NCI-H345 treated with DMSO at 0.1 percent for 48 hours (cell line): ENCODE results near the gene VWF.

Experiments
- DNase-seq: peaks from one replicate; lab custom pipeline; 2025; ENCODE audit not compliant: unreplicated experiment; lab: John Stamatoyannopoulos, UW

The VWF gene

DNA sequence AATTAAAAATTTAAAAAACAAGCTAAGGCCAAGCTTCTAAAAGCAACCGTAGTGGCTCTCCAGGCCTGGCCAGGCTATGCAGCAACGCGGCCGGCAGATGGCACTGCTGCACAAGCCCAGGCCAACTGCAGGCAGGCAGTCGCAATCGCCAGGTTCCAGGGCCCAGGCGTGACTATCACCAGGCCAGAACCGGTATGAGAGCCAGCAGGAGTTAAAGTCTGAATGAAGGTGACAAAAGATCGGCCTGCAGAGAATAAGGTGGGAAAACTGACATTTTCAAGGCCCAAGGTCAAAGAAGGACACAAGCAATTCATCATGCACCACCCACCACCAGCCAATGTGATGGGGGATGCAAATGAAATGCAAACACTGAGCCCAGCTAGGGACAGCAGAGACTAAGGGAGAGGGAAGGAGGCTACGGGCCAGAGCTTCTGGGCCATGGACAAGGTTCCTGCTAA is 135.8 kb downstream of the VWF start:
- DNase-seq, result peak; percentile 56

DNA sequence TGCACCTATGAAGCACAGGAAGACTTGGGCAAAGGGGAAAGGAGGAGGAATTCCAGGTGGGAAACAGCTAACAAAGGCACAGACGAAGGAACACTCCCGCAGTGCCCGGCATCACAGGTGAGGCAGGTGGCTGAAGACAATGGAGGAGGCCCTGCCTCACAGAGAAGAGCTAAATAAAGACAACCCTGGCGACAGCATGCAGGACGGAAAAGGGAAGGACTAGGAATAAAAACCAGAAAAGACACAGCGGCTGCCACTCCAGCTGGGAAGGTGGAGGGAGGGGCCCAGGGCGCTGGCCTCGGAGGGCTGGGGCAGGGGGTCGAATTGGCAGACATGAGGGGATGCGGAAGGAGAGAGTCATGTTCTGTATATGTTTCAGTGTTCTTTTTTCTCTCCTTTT is 136.4 kb downstream of the VWF start:
- DNase-seq, result peak; percentile 44

DNA sequence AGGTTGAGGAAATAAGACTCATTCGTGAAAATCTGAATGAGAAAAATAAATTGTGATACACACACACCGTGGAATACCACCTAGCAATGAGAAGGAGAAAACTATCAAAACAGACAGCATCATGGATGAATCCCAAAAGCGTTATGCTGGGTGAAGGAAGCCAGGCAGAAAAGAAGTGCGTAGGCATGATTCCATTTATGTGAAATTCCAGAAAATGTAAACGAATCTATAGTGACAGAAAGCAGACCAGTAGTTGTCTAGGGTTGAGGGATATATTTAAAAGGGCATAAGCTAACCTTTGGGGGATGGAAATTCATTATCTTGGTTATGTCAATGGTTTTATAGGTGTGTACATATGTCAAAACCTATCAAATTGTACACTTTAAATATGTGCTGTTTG is 136.9 kb downstream of the VWF start:
- DNase-seq, result no peak

DNA sequence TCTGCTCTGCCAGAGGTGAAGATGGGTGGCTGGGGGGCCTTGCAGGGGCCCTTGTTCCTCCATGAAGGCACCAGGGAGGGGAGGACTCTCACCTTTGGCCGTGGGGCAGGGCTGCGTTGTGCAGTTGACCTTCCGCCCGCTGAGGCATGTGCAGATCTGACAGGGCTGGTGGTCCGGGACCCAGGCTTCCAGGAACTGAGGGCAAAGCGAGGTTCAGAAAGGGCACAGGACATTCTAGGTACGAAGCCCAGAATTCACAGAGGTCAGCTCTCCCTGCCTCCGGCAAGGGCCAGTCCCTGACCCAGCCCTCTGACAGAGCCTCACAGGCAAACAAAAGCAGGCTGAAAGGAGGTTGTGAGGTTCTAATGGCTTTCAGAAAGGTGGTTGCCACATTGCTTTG is 139.0 kb downstream of the VWF start:
- DNase-seq, result no peak

DNA sequence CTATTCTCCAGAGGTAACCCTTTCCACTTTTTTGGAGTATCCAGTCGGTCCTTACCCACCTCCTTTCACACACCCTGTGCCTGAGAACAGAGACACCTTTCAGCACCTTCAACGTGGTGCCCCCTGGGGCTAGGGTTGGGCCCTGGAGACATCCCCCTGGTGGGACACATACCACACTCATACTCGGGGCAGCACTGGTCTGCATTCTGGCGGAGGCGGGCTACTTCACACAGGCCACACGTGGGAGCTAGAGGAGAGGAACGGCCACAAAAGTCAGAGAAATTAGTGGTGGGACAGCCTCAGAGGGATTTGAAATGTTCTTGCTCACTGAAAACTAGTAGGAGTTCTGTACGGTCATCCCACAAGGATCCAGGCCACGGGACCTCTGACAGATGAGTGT is 139.6 kb downstream of the VWF start:
- no peak for DNase-seq

DNA sequence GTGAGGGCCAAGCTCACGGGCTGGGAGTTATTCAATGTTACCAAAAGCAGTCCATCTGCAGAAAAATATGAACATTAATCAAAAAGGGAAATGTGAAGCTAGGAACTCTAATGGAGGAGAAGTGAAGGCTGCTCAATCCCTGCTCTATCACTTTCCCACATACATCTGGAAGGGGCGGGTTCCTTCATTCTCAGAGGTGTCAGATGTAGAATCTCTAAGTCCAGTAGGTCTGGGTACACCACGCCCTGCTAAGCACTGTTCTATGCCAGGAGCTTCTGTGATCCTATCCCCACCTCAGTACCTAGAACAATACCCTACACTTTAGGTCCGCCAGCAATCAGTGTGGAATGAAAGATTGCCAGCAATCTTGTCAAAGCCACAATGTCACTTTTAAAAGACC is 142.4 kb downstream of the VWF start:
- no peak for DNase-seq

DNA sequence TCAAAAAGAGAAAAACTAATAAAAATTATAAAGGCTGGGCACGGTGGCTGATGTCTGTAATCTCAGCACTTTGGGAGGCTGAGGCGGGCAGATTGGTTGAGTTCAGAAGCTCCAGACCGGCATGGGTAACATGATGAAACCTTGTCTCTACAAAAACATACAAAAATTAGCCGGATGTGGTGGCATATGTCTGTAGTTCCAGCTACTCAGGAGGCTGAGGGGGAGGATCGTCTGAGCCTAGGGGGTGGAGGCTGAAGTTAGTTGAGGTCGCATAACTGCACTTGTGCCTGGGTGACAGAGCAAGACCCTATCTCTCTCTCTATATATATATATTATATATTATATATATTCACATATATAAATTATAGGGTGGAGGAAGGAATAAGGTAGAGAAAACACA is 146.9 kb downstream of the VWF start:
- DNase-seq, result no peak

DNA sequence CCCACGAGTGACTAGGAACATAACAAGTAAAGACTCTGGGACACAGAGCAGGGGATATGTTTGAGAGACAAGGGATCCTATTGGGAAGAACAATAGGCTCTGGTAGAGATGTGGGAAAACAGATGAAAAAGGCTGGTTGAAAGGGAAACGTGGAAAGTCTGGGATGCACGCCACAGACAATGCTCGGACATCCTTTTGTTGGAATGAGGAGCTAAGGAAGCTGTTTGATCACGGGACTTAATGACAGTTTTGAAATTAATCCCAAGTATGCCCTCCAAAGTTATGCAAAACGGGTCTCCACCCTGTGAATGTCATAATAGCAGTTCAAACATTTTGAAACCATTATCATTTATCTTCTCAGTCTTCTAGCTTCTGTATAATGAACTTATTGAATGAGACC is 147.8 kb downstream of the VWF start:
- DNase-seq, result no peak

DNA sequence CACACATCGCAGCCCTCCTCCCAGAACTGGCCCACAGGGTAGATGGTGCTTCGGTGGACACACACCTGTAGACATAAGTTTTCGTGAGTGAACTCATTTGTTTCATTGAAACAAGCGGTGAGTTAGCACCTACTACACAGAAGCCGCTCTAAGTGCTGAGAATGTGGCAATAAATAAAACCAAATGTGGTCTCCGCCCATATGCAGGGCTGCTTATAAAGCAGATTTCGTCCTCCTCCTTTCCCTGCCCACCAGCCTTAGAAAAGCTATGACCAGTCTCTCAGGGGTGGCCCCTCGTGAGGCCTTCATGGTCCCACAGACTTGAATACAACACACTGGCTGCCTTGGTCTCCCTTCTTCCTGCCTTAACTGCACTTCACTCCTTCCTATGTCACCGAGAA is 148.3 kb downstream of the VWF start:
- no peak for DNase-seq

DNA sequence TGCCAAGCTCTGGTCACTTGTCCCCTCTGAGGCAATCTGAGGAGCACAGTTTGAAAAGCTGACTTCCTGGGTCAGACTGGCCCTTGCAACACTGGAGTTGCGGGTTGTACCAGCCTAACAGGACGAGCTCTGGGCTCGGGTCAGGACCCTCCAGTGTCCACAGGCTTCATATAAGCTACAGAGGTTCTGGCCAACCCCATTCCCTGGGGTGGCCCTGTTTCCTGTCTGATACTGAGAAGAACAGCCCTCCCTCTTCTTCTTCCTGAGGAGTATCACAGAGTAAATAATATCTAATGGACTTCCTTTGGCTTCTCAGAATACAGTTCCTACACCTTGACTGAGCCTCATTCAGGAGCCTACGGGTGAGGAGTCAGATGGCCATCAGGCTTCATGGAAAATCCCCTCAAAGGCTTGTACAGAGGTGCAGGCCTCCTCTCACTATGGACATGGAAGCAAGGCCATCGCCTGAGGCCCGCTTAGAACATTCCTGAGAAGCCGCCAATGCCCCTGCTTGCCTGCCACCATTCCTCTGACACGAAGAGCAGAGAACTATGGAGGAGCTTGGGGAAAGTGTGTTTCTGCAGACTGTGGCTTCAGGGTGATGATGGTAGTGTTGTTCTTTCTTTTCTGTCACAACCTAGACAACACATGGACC is 150.9 kb downstream of the VWF start:
- no peak for DNase-seq

DNA sequence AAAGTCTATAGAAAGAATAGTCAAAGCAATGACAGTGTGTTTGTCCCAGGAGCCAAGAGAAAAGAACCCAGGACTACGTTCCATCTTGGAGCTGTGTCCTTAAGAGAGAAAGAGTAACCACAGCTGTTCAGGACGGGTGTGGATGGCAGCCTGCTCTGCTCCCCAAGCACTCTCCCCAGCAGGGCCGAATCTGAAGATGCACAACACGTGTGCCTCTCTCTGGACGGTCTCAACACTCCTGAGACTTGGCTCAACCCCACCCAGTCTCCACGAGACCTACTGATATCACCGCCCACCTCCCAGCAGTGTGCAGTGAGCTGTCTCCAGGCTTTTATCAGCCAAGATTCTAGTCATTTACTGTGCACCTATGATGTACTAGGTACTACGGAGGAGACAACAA is 152.1 kb downstream of the VWF start:
- DNase-seq, result no peak

DNA sequence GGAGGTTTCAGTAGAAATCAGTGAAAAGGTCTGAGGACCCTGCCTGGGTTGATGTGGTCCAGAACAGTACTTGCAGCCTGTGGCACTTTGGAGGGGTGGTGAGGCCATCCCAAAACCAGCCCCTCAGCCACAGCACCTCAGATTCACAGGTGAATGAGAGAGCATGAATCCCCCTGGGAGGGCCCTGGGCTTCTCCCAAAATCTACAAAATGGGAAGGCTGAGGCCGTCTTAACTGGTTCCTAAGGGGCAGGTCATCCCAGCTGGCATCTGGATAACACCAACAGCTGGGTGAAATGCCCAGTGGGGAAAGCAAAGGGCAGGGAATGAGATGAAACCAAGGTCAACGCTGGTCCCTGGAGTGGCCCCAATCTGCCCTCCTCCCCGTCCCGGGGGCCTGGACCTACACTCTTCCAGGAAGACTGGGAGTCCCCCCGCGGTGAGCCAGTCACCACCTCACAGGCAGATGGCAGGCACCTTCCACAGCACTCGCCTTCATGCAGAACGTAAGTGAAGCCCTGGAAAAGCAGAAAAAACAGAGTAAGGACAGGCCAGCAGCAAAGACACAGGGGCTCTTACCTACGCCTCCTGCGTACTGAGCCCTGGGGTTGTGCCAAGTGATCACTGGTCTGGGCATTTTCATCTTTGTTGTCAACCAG is 153.1 kb downstream of the VWF start:
- no peak for DNase-seq

DNA sequence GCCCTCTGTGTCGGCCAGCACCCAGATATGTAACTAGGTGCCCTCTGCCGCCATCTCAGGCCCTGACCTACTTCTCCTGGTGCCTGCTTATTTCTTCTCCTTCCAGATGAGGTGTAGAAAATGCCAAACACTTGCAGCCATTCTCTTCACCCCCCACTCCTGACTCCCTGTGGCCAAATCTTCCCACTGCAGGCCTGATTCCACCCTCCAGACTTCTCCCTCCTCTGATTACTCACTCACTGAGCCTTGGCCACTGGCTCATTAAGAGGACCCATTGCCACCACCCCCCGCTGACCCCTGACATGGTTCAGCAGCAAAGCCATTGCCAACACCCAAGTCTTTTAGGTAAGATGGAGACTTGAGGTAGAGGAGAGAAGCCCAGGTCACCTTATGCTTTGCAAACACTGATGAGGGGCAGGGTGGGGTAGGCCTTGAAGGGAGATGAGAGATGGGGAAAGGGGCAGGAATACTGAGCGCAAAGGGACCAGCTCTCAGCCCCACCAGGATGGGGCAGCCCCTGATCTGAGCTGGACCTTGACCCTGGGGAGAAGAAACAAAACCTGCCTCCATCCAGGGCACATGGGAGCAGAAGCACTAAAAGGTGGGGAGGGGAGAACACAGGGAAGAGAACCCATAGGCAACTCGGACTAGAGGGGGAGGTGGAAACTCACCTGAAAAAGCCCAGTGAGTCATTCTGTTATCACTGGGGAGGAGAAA is 154.3 kb downstream of the VWF start:
- no peak for DNase-seq

DNA sequence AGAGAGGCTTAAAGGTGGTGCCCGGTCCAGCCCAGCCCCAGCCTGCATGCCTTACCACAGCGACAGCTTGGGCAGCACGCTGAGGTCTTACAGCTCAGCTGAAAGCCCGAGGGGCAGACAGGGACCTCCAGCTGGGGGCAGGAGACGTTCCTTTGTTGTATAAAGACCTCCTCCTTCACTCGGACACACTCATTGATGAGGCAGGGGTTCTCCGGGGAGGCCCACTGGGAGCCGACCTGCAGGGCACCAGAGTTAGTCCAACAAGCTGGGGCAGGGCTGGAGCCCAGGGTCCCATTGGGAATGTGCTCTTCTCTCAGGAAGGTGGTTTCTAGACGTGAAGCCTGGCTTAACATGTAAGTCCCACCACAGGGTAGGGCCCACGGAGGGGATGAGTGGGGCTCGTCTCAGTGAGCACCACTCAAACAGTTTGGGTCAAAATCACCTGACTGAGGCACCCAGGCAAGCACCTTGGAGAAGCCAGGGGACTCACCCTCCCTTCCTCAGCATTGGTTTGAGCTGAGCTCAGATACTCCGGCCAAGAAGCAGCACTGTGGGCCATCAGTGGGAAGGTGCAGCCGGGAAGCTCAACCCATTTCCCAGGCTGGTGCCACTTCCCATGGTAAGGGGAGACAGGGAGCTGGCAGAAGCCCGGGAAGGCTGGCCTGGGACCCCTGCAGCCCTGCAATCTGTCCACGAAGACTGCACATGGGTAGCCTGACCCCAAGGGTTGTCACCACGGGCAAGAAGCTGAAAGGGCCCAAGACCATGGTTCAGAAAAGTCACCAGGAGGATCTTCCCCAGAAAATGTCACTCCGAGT is 155.1 kb downstream of the VWF start:
- no peak for DNase-seq

DNA sequence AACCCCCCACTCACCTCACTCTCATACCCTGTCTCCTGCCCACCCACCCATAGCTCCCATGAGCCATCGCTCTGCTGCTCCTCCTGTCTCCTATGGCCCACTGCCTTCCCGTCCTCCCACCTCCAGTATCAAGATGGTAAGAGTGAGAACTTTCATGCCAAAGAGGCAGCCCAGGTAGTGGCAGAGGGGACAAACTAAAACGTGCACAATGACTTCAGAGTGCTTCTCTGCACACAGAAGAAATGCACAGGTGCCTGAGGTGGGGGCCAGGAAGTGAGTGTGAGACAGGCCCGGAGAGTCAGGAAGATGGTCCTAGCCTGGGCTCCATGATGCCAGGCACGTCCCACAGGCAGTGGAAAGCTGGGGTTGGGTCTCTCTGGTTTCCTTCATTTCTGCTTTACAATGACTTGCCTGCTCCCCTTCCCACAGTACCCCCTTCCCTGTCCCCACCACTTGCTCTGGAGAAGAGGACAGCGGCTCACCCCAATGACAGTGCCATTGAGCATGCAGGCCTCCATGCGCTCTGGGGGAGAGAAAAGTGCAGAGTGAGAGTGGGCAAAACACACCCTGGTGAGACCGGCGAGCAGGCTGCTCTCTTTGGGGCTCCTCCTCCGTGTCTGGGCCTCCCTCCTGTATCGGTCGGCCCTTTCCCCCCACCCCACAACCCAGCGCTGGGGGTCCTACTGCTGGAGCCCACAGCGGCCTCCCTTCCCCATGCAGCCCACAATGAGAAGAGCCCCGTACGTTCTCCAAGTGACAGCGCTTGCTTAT is 156.6 kb downstream of the VWF start:
- DNase-seq, result no peak

DNA sequence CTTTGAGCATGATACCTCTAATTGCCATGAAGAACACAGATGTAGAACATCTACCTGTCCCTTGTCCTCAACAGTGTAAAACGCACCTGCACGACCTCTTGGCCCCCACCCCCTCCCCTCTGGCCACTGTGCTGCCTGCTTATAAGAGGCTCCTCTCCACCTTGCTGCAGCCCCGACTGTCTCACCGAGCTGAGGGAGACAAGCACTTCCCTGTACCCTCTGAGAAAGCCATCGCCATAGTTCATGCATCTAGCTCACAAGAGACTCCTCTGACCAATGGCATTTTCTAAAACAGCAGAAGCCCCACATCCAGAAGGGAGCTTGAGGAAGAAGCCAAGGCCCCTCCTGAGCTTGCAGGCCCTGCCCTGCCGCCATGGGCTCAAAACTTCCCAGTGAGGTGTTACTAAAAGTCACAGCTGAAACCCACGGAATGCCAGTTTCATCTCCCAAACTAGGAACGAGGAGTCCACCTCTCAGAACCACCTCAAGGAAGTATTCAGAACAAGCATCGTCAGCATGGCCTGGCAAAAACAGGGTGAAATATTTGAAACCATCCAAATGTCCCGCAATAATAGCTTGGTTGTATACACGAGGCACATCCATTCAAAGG is 157.9 kb downstream of the VWF start:
- DNase-seq, result no peak

DNA sequence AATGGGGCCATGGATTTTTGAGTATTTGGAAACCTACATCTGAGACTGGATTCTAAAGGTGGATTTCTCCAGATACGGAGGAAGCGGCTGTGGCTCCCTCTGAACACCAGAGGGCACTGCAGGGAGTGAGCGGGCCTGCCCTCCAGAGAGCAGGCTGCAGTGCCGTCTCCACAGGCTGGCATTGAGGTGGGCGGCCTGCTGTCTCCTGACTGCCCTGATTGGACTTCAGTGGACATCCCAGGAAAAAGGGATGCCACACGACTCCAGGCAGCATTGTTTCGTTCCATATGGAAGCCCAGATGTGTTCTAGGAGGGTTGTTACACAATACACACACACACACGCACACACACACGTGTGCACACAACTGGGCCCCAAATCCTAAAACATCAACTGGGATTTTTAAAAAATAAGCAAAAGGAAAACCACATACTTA is 158.5 kb downstream of the VWF start:
- DNase-seq, result peak; percentile 27

DNA sequence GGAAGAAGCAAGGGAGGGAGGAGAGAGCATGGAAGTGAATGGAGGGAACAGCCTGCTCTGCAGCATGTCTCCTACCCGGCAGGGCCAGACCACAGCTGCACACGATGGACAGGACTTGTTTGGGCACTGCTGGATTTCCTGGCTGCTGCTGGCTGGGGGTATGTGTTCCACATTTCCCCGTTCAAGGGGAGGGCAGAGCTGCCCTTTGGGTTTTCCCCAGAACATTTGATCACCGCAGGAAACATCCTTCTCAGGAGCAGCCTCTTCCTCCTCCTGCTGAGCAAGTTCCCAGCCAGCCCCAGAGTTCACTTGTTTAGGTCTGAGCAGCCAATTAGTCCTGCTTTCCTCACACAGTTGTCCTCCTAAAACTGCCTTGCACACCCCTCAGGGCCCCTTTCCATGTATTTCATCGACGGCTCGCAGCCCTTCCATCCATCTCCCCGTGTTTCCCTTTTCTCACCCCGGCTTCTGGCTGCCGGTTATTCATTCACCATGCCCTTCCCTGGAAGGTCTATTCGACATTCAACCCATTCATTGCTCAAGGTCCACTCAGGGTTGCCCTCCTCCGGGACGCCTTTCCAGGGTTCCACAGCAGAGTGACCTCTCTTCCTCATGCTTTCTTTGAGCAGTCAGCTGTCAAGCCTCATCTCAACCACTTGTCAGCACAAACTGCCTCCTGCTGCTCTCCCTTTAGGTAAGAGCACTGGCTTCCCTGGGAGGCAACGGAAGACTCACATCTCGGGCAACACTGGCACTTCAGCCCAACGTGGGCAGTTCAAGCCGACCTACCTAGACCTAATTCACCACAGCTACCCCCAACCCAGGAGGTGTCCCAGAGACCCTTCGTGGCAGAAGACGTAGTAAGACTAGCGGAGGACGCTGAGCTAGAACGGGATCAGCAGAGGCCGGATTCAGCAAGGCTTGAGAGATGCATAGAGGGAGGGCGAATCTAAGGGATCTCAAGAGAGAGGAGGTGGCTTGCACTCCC is 159.3 kb downstream of the VWF start:
- no peak for DNase-seq

DNA sequence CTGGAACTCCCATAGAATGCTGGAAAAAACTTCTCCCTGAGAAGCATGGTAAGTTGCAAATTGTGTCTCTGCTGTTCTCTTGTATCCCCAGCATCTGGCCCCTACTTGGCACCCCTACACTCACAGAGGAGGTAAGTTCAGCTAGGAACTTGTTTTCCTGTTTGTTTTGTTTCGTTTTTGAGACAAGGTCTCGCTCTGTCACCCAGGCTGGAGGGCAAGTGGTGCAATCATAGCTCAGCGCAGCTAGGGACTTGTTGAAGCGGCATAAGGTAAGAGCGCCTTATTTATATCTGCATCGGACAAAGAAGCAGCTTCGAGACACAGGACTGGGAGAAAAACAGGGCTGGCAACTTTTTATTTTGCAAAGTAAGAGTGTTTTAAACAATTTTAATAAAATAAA is 161.0 kb downstream of the VWF start:
- no peak for DNase-seq
